Left ventricle myocardium inferior (tissue), 1 donor: ENCODE data around the gene MYRIP. TPM values are rescaled to one million over a fixed set of nuclear protein-coding genes. Genes with fewer than 3 reads are reported as not detected.
"Not testable (repeated sequence)": the region's sequence is repeated elsewhere in the genome, so short reads cannot be mapped to it uniquely, and the experiment has no call there.

Experiments used
- DNase-seq: peaks from one replicate; pipeline ENCODE4 v3.0.0-alpha.2; 2020
- H3K27ac ChIP-seq: fragments of 200-600 bp; replicated peaks from 2 replicates; pipeline ENCODE4 v1.8.0; 2021
- H3K27me3 ChIP-seq: fragments of 200-600 bp; 2 replicates; pipeline ENCODE4 v1.8.0; 2021; ENCODE audit warnings: low read depth
- H3K36me3 ChIP-seq: fragments of 200-600 bp; 2 replicates; pipeline ENCODE4 v1.8.0; 2021
- H3K4me1 ChIP-seq: fragments of 200-600 bp; 2 replicates; pipeline ENCODE4 v1.8.0; 2021
- H3K4me3 ChIP-seq: fragments of 200-600 bp; 2 replicates; pipeline ENCODE4 v1.8.0; 2021; ENCODE audit warnings: mild to moderate bottlenecking, moderate library complexity
- H3K9me3 ChIP-seq: fragments of 200-600 bp; replicated peaks from 2 replicates; pipeline ENCODE4 v1.8.0; 2021
- CTCF ChIP-seq: fragments of 200-600 bp; IDR thresholded peaks from 2 replicates; pipeline ENCODE4 v1.8.0; 2021; ENCODE audit warnings: antibody characterized with exemption, mild to moderate bottlenecking, borderline replicate concordance
- intact Hi-C: fragments of 100-400 bp; cut with micrococcal nuclease; formaldehyde crosslinking; loops from one replicate; pipeline ENCODE4 v1.11.0; 2022
- total RNA-seq: library from RNA; stranded (reverse); fragmentation: NEBNext Ultra II Directional; extraction: Animal tissue kit (Norgen Biotek cat#: 25700); gene quantifications from one replicate; pipeline ENCODE4 v1.2.1, GENCODE V29; 2021
- donor health status: DM: no; HTN: yes; CAD: no; lungs with severe emphysema.

Gene MYRIP
- total RNA-seq, 1 donor from 2014 or later: 1.5 TPM

DNA sequence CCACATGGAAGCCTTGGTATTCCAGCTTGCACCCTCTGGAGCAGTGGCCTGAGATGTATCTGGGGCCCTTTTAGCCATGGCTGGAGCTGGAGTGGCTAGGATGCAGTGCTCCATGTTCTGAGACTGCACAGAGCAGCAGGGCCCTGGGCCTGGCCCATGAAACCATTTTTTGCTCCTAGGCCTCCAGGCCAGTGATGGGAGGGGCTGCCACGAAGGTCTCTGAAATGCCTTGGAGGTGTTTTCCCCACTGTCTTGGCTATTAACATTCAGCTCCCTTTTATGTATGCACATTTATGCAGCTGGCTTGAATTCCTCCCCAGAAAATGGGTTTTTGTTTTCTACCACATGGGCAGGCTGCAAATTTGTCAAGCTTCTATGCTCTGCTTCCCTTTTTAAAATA lies 43.0 kb upstream of the MYRIP start:
- H3K9me3 ChIP-seq: no peaks in the 10 kb centered on the region
- no peaks in the 10 kb centered on the region for H3K27me3 ChIP-seq
- no peak for DNase-seq
- no peak overlapping the region for H3K4me3 ChIP-seq
- H3K36me3 ChIP-seq: no peaks in the 10 kb centered on the region
- intact Hi-C loops: no loop called here
- H3K4me1 ChIP-seq: no peaks in the 10 kb centered on the region
- TF ChIP-seq CTCF: no peak
- H3K27ac ChIP-seq: no peak overlapping the region

- H3K27ac ChIP-seq, intact Hi-C loops, H3K9me3 ChIP-seq, DNase-seq, H3K4me1 ChIP-seq, H3K4me3 ChIP-seq, H3K27me3 ChIP-seq, H3K36me3 ChIP-seq: not testable (repeated sequence)
Observed at GRCh38 chr3:39766909-39767308, 42.5 kb upstream of the MYRIP start.

- H3K27me3 ChIP-seq, intact Hi-C loops, H3K36me3 ChIP-seq, H3K9me3 ChIP-seq, H3K4me3 ChIP-seq, H3K27ac ChIP-seq, DNase-seq: not testable (repeated sequence)
- peaks cover 18% of the 10 kb centered on the region for H3K4me1 ChIP-seq
Observed at GRCh38 chr3:39778168-39778567, 31.2 kb upstream of the MYRIP start.

DNA sequence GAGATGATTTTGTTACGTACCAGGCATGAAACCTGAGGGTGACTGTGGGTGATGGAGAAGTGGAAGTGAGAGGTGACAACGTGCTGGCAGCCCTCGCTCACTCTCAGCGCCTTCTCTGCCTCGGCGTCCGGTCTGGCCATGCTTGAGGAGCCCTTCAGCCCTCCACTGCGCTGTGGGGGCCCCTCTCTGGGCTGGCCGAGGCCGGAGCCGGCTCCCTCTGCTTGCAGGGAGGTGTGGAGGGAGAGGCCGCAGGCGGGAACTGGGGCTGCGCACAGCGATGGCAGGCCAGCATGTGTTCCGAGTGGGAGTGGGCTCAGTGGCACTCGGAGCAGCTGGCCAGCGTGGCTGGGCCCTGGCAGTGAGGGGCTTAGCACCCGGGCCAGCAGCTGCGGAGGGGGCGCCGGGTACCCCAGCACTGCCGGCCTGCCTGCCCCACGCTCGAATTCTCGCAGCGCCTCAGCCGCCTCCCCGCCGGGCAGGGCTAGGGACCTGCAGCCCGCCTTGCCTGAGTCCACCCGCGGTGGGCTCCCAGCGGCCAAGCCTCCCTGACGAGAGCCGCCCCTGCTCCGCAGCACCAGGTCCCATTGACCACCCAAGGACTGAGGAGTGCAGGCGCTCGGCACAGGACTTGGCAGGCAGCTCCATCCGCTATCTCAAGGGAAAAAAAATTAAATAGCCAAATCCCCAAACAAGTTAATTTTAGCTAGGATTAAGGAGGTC lies 29.7 kb upstream of the MYRIP start:
- H3K4me3 ChIP-seq: no peak overlapping the region
- intact Hi-C loops: no loop called here
- H3K27me3 ChIP-seq: no peaks in the 10 kb centered on the region

GRCh38 chr3:39780352-39780751 lies 29.1 kb upstream of the MYRIP start:
- Histone ChIP-seq H3K27me3 (no peaks in the 10 kb centered on the region), H3K9me3 (no peaks in the 10 kb centered on the region), H3K36me3 (no peaks in the 10 kb centered on the region), H3K27ac (no peak overlapping the region), H3K4me3 (no peak overlapping the region), H3K4me1 (peaks cover 18% of the 10 kb centered on the region)
- intact Hi-C loops: no loop called here
- DNase-seq: no peak
- no peak for TF ChIP-seq CTCF

More for the DNA sequence above, 29.7 kb upstream of the MYRIP start:
- H3K27ac ChIP-seq: no peak overlapping the region
- H3K36me3 ChIP-seq: no peaks in the 10 kb centered on the region
- peaks cover 18% of the 10 kb centered on the region for H3K4me1 ChIP-seq
- H3K9me3 ChIP-seq: no peaks in the 10 kb centered on the region
- TF ChIP-seq CTCF: no peak
- DNase-seq: no peak

DNA sequence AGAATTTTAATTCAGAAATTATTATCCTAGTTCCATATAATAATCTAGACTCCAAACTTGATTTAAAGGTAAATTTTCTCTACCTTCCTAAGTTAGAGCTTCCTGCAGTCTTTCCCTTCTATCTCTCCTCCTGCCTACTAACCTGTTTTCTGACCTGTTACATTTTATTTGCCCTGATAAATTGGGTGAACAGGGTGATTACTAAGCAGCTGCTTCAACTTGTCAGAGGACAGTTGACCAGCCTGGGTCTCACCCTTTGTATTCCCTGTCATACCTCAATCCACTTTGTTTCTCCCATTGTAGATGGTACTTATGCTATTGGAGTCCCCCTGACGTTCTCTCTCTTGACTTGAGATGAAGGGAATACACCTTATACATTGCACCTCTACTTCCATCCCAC lies 28.4 kb upstream of the MYRIP start:
- no peak for DNase-seq
- intact Hi-C loops: no loop called here
- Histone ChIP-seq H3K4me1 (peaks cover 18% of the 10 kb centered on the region), H3K4me3 (no peak overlapping the region), H3K27me3 (no peaks in the 10 kb centered on the region), H3K9me3 (no peaks in the 10 kb centered on the region), H3K36me3 (no peaks in the 10 kb centered on the region), H3K27ac (no peak overlapping the region)
- no peak for TF ChIP-seq CTCF
